SK-N-SH treated with all-trans-retinoic acid at 6 μM for 48 hours (cell line): Measurements from ENCODE around the gene MAPRE2.

Experiments used
- ATAC-seq: fragments of 200-7000 bp; cut with Tn5 transposase; 3 replicates; pipeline ENCODE4 v1.9.1; 2020; ENCODE audit warnings: mild to moderate bottlenecking, moderate library complexity
- ARNTL ChIP-seq: fragments of 450-650 bp; formaldehyde crosslinking; IDR thresholded peaks from 2 replicates; pipeline ENCODE4 v1.5.0; 2020; ENCODE audit warnings: low read depth, mild to moderate bottlenecking, moderate library complexity, borderline replicate concordance
- CREB5 ChIP-seq: fragments of 250-450 bp; sonication (Bioruptor Pico); IDR thresholded peaks from 2 replicates; pipeline ENCODE4 v1.5.1; 2020; ENCODE audit warnings: low read depth, mild to moderate bottlenecking, moderate library complexity
- CSDC2 ChIP-seq: fragments of 250-450 bp; sonication (Bioruptor Pico); IDR thresholded peaks from 2 replicates; pipeline ENCODE4 v1.5.0; 2020; ENCODE audit warnings: mild to moderate bottlenecking, moderate library complexity
- ESRRG ChIP-seq: fragments of 250-450 bp; sonication (Bioruptor Pico); IDR thresholded peaks from 2 replicates; pipeline ENCODE4 v1.6.1; 2021; ENCODE audit warnings: mild to moderate bottlenecking
- GLIS3 ChIP-seq: fragments of 250-450 bp; sonication (Bioruptor Pico); IDR thresholded peaks from 2 replicates; pipeline ENCODE4 v1.5.0; 2020; ENCODE audit warnings: mild to moderate bottlenecking, moderate library complexity
- ISL1 ChIP-seq: fragments of 250-450 bp; sonication (Bioruptor Pico); IDR thresholded peaks from 2 replicates; pipeline ENCODE4 v2.1.2; 2022; ENCODE audit warnings: mild to moderate bottlenecking, moderate library complexity
- OSR1 ChIP-seq: fragments of 250-450 bp; sonication (Bioruptor Pico); IDR thresholded peaks from 2 replicates; pipeline ENCODE4 v1.8.0; 2022; ENCODE audit warnings: moderate library complexity, mild to moderate bottlenecking, inconsistent platforms
- PATZ1 ChIP-seq: fragments of 250-450 bp; sonication (Bioruptor Pico); IDR thresholded peaks from 2 replicates; pipeline ENCODE4 v1.8.0; 2020; ENCODE audit warnings: mild to moderate bottlenecking, moderate library complexity, borderline replicate concordance
- POU6F1 ChIP-seq: fragments of 250-450 bp; sonication (Bioruptor Pico); IDR thresholded peaks from 2 replicates; pipeline ENCODE4 v1.8.0; 2021; ENCODE audit warnings: low read depth, mild to moderate bottlenecking, moderate library complexity, borderline replicate concordance
- PPARA ChIP-seq: fragments of 250-450 bp; sonication (Bioruptor Pico); IDR thresholded peaks from 2 replicates; pipeline ENCODE4 v1.5.0; 2020; ENCODE audit warnings: mild to moderate bottlenecking, borderline replicate concordance
- RARB ChIP-seq: fragments of 250-450 bp; sonication (Bioruptor Pico); IDR thresholded peaks from 2 replicates; pipeline ENCODE4 v1.8.0; 2021; ENCODE audit warnings: mild to moderate bottlenecking, moderate library complexity
- TCF4 ChIP-seq: fragments of 250-450 bp; sonication (Bioruptor Pico); IDR thresholded peaks from 2 replicates; pipeline ENCODE4 v1.8.0; 2021; ENCODE audit warnings: mild to moderate bottlenecking, moderate library complexity, borderline replicate concordance
- TOX ChIP-seq: fragments of 250-450 bp; sonication (Bioruptor Pico); IDR thresholded peaks from 2 replicates; pipeline ENCODE4 v1.8.0; 2021; ENCODE audit warnings: mild to moderate bottlenecking, moderate library complexity, borderline replicate concordance
- TSHZ2 ChIP-seq: fragments of 250-450 bp; sonication (Bioruptor Pico); IDR thresholded peaks from 2 replicates; pipeline ENCODE4 v1.5.0; 2020; ENCODE audit warnings: mild to moderate bottlenecking, moderate library complexity
- ZFP30 ChIP-seq: fragments of 450-650 bp; formaldehyde crosslinking; IDR thresholded peaks from 2 replicates; pipeline ENCODE4 v1.5.0; 2022; ENCODE audit warnings: mild to moderate bottlenecking, moderate library complexity
- ZNF565 ChIP-seq: fragments of 450-650 bp; formaldehyde crosslinking; conservative IDR thresholded peaks from 2 replicates; pipeline ENCODE4 v1.5.0; 2020; ENCODE audit warnings: low read depth, mild to moderate bottlenecking, moderate library complexity
- ZNF70 ChIP-seq: fragments of 450-650 bp; formaldehyde crosslinking; IDR thresholded peaks from 2 replicates; pipeline ENCODE4 v1.5.0; 2020; ENCODE audit warnings: mild to moderate bottlenecking, moderate library complexity
- ZNF8 ChIP-seq: fragments of 450-650 bp; formaldehyde crosslinking; IDR thresholded peaks from 2 replicates; pipeline ENCODE4 v1.5.0; 2020; ENCODE audit warnings: mild to moderate bottlenecking, moderate library complexity

MAPRE2 gene

GRCh38 chr18:35038881-35039491 lies 2.2 kb upstream of the MAPRE2 start:
- ATAC-seq, result no peak
- TF ChIP-seq RARB (CRISPR knock-in tag) (no peak), PATZ1 (CRISPR knock-in tag) (no peak), ZNF70 (no peak), ZNF565 (CRISPR knock-in tag) (no peak), ZFP30 (CRISPR knock-in tag) (no peak), TSHZ2 (CRISPR knock-in tag) (no peak), OSR1 (CRISPR knock-in tag) (no peak), TOX (CRISPR knock-in tag) (no peak), POU6F1 (CRISPR knock-in tag) (no peak), PPARA (CRISPR knock-in tag) (no peak), CREB5 (CRISPR knock-in tag) (no peak), ARNTL (no peak), ZNF8 (CRISPR knock-in tag) (no peak), TCF4 (CRISPR knock-in tag) (no peak), ESRRG (no peak), GLIS3 (CRISPR knock-in tag) (no peak)

GRCh38 chr18:35040638-35040987 lies 600 bp upstream of the MAPRE2 start:
- TF ChIP-seq ZNF8 (CRISPR knock-in tag) (no peak), CREB5 (CRISPR knock-in tag) (no peak), CSDC2 (no peak), PATZ1 (CRISPR knock-in tag) (no peak), ISL1 (CRISPR knock-in tag) (no peak), ARNTL (no peak), TSHZ2 (CRISPR knock-in tag) (no peak), TCF4 (CRISPR knock-in tag) (no peak), TOX (CRISPR knock-in tag) (no peak)

More at GRCh38 chr18:35040638-35040987, 600 bp upstream of the MAPRE2 start:
- ATAC-seq, result no peak
